Measurements from ENCODE around the gene GLRX5.

- TF ChIP-seq CTCF (IDR thresholded peaks at IDR 0.05) (no peak), POLR2A (IDR thresholded peaks at IDR 0.05) (no peak)
Observed at GRCh38 chr14:95547626-95548327, 12.9 kb downstream of the GLRX5 start.

All from adrenal gland (tissue), 5 donors.